OCI-LY7 (cell line): Measurements from ENCODE around the gene DAP.
"Not testable (repeated sequence)": the region's sequence is repeated elsewhere in the genome, so short reads cannot be mapped to it uniquely, and the experiment has no call there.

Source experiments
- CTCF ChIP-seq: fragments of 200-600 bp; sonication (generic); conservative IDR thresholded peaks from 2 replicates; pipeline ENCODE4 v1.5.1; 2014; ENCODE audit warnings: mild to moderate bottlenecking, antibody characterized with exemption, low read length, moderate library complexity, mixed read lengths
- EZH2phosphoT487 ChIP-seq: fragments of 200-600 bp; sonication (generic); IDR thresholded peaks from 2 replicates; pipeline ENCODE4 v1.6.1; 2018; ENCODE audit warnings: low read depth, borderline replicate concordance, mild to moderate bottlenecking, mixed run types, antibody characterized with exemption, low read length, moderate library complexity, mixed read lengths

- TF ChIP-seq CTCF, EZH2phosphoT487: not testable (repeated sequence)
Measured at GRCh38 chr5:10630744-10631143, 130.3 kb downstream of the DAP start.
